GM18508 (cell line): Measurements from ENCODE around the gene ACSS1.

Source experiments
- ATAC-seq: cut with Tn5 transposase; IDR thresholded peaks from one replicate; pipeline ENCODE4 v1.9.1; 2021; ENCODE audit warnings: moderate number of reproducible peaks; ENCODE audit not compliant: insufficient read depth, unreplicated experiment

Gene ACSS1

DNA sequence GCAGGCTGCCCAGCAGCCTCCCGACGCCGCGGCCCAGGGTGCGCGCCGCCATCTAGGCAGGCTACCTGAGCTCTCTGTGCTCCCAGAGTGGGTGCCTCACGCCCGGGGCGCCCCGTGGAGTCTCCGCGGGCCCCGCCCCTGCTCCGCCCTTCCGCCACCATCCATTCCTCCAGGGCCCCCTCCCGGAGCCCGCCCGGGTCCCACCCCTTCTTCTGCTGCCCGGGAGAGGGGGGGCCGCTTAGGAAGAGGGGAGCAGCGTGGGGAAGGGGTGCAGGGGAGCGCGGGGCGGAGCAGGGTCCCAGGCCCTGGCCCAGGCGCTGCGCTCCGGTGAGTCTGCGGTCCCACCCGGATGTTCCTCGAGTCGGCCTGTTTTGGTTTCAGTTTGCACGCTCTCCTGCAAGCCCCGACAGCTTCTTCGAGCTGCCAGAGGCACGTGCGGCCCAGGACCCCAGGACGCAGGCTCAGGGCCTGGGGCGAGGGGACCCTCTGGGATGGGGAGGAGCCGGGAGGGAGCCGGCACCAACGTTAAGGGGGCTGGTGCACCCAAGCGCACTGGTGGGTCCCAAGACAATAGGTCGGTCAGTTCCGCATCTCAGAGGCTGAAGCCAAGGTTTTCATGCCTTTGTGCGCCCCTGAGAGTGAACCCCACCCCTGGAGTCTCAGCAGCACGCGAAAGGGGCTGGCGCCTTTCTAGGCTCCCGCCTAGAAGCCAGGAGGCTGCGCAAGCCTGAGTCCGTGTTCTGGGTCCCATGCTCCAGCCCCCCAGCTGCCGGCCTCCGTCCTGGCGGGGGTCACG lies at the start of gene ACSS1:
TSS of gene ACSS1 (minus strand) at position 89 of the 796 bp plus-strand sequence. CDS start at position 52, 37 bp downstream.
- ATAC-seq: peak; percentile 39

DNA sequence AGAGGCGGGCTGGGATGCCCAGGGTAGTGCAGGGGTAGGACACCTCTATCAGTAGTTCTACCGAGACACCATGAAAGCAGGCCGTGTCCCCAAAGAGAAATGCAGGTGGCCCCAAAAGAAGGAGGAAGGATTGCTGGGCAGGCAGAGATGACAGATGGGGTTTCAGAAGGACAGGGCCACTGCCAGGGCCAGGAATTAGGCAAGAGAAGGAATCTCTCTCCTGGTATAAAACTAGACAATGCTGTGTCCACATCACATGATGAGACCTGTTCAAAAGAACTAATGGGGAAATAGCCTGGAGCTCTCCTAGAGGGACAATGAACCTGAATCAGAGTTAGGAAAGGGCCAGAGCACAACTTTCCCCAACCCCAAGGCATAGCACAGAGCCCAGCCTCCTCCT lies 45.6 kb upstream of the ACSS1 start:
- ATAC-seq: no peak

DNA sequence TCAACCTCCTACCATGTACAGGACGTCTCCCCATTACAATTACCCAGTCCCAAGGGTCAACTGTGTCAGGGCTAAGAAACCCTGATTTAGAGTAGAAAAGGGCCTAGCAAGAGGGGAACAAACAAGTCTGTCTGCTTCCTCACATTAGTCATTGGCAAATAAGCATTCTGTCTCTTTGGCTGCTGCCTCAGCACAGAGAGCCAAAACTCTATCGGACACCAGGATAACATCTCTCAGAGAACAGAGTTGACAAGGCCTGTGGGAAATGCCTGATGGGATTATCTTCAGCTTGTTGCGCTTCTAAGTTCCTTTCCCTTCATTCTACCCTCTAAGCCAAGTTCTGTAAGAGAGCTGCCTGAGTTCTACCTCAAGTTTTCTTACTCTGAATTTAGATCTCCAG lies 43.0 kb upstream of the ACSS1 start:
- no peak for ATAC-seq

DNA sequence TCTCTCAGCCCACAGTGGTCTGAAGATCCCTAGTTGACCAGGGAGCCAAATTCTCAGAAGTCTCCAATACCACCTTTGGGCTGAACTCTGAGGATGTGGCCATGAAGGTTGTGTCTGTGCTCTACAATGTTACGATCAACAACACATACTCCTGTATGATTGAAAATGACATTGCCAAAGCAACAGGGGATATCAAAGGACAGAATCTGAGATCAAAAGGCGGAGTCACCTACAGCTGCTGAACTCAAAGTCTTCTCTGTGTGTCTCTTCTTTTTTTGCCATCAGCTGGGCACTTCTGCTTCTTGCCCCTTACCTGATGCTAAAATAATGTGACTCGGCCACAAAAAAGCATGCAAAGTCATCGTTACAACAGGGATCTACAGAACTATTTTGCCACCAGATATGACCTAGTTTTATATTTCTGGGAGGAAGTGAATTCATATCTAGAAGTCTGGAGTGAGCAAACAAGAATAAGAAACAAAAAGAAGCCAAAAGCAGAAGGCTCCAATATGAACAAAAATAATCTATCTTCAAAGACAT lies 41.7 kb upstream of the ACSS1 start:
- ATAC-seq: no peak

DNA sequence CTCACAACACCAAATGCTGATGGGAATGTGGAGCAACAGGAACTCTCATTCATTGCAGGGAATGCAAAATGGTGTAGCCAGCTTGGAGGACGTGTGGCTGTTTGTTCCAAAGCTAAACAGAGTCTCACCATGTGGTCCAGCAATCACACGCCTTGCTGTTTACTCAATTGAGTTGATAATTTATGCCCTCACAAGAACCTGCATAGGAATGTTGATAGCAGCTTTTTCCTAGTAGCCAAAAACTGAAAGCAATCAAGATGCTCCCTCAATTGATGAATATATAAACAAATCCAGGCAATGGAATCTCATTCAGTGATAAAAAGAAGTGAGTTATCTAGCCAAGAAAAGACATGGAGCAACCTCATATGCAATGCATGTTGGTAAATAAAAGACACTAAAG lies 39.6 kb upstream of the ACSS1 start:
- ATAC-seq: no peak

DNA sequence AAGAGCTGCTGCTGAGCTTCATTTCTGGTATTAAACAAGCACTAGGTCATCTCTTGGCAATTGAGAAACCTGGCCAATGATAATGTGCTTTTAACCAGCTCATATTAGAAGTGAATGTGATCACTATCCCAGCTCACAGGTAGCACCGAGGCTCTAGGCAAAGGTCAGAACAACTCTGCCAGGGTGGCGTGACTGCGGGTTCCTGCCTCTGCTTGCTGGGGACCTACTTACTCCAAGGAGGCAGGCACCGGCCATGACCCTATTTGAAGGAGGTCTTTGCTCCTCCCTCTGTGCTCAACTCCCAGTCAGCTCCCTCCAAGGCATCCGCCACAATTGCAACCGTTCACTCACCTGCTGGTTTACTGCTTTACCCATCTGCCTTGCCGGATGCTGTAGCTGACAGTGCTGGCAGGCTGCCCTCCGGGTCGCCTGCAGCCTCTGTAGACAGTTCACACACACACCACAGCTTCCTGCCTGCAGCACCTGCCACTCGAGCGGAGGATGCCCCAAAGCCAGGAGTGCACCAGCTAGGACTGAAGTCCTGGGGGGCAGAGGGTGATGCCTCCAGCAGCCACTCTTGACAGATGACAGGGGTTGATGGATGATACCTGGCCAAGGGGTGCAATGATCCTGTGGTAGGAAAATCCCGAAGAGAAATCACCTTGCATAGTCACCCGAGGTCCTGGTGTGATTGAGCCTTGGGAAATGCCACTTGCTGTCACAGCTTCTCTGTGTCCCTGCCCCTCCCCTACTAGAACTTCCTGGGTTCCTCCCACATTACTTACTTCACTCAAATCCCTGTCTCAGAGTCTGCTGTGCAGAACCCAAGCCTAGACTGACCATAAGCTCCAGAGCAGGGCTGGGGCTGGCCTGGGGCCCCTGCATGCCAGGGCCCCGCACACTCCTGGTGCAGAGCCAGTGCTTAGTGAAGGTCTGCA lies 32.8 kb upstream of the ACSS1 start:
- ATAC-seq: no peak

DNA sequence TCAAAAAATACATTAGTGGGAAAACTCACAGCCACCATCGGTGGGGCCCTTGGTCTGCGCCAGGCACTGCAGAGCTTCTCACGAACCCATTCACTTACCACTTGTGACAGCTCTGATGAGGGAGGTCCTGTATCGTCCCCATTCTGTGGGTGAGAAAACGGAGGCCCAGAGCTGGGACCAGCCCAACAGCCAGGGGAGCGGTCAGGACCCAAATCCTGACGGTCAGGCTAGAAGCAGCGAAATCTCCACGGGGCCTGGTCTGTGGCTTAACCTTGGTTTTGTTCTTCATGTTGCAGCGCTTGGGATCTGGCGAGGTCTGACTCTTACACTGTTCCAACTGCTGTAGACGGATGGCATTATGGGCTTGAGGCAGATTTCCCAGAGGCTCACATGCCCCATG lies 31.7 kb upstream of the ACSS1 start:
- ATAC-seq: no peak

DNA sequence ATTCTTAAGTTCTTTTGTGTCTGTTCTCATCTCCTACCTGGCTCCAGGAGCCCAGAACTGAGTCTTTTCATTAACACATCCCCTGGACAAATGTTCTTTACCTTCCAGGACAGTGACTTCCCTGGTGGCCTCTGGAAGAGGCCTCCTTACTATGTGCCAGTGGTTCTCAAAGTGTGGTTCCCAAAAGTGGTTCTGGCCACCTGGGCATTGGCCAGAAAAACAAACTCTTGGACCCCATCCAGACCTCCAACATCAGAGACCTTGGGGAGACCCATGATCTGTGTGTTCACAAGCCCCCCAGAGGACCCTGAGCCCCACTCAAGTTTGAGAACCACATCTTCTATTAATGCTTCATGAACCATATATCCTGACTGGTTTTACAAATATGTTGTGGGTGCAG lies 31.2 kb upstream of the ACSS1 start:
- no peak for ATAC-seq

DNA sequence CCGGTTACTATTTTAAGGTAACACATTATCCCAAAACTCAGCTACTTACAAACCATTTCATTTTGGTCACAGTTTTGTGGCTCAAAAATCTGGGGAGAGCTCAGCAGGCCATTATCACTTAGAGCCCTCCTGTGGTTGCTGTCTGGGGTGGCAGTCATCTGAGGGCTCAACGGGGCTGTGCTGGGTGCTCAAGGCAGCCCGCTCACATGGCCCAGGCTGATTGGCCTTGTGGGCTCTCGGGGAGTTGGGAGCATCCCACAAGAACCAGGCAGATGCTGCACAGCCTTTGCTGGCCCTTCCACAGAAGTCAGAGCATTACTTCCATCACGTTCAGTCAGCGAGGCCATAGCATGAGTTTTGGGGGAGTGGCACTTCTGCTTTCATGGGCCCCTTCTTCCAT lies 30.3 kb upstream of the ACSS1 start:
- ATAC-seq: no peak

DNA sequence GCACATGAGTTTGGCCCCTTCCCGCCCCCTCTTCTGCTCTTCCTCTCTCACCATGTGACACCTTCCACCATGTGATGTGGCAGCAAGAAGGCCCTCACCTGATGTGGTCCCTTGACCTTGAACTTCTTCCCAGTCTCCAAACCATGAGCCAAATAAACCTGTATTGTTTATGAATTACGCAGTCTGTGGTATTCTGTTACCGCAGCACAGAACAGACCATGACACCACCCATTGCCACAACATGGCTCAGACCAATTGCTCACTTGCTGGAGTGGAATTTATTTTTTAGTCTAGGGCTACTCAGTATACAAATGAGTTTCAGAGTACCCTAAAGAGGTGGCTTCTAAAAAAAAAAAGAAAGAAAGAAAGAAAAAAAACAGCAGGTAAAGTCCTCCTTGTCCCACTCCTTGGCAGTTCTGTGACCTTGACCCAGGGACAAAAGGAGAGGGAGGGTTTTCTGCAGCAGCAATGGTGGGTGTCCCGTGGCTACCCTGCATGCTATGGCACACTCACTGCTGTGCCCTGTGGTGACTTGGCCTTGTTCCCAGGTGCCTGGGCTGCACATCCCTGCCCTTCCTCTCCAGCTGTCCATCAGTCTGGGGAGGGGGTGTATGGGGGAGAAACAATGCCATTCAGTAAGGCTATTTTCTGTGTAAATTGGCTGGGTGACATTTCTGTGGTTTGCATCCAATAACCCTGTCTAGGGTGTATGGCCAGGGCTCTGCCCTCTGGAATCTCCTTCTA lies 29.4 kb upstream of the ACSS1 start:
- no peak for ATAC-seq

DNA sequence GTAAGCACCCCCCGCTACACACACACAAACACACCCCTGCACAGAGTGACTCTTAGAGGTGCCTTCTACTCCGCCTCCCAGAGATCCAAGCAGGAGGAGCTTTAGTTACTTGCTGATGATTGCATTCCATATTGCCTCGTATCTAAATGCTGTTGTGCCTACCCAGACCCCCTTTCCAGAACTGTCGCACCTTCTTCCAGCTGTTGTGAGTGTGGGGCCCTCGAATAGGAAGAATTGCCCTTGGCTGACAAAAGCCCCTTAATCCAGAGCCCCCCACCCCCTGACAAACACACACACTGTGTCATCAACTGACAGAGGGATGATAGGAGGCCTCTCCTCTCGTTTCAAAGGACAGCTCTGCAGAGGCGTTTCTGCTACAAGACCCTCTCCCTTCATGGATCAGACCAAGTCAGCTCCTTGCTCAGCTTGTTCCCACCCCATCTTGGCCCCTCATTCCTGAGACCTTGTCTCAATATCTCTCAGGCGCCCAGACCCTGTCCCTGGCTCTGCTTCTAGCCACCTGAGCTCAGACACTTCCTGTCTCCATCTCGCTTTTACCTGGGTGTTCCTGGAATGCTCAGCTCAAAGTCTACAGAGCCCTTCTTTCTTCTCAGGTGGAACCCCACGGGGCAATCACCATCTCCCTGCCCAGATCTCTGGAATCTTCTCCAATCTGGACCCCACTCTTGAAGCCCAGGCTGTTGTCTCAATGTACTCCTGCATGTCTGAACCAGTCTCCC lies 28.0 kb upstream of the ACSS1 start:
- no peak for ATAC-seq

DNA sequence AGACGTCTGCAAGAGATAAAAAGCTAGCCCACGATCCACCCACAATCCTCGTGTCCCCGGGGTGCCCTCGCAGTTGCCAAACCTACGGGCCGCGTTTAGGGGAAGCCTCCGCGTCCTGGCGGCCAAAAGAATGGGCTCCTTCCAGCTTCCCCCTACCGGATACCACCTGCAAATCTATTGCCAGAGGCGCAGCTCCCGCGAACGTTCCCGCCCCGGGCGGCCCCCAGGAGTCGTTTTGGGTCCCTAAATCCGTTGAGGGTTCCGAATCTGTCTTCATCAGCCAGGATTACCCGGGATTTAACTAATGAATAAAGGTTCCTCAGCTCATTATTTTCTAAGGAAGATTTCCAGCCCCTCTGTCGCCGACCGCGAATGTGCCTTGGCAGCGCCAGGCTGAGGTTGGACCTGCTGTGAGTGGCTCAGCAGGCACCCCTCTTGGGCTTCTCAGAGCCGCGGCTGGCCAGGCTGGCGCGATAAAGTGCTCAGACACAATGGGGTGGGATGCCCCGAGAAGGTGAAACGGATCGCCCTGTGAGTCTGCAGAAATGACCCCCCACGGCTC lies 26.8 kb upstream of the ACSS1 start:
- no peak for ATAC-seq

DNA sequence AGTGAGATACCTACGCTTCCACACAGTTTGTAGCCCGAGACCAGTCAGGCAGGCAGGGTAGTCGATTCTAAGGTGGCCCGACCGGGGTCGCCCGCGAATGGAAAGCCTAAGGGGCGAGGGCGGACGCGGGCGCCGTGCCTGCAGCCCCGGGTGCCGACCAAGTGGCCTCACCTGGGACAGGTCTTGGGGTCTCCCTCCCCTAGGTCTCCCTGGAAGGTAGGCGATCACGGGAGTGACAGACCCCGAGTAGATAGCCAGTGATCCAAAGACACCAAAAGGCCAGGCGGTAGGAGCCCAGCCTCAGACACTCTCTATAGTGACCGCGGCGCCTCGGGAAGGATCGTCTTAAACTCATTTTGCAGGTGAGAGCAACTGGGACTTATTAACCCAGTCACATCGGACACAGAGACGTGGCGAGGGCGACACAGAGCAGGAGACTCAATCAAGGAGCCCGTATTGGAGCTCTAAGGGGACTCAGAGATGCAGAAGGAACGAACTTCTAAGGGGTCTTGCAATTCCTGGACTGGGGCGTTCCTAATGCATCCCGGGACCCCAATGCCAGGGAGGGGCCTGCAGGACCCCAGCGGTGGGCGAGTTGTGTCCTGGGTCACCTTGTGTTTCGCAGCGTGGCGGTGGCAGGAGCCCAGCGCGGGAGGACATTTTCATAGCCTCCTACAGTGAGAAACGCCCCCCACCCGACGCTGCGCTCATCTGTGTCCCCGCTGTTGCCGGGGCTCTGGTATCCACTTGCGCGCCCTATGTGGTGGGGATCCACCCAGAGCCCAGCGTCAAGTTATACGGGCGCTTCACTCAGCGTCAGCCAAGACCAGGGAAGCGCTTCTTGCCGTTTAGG lies 26.1 kb upstream of the ACSS1 start:
- no peak for ATAC-seq

DNA sequence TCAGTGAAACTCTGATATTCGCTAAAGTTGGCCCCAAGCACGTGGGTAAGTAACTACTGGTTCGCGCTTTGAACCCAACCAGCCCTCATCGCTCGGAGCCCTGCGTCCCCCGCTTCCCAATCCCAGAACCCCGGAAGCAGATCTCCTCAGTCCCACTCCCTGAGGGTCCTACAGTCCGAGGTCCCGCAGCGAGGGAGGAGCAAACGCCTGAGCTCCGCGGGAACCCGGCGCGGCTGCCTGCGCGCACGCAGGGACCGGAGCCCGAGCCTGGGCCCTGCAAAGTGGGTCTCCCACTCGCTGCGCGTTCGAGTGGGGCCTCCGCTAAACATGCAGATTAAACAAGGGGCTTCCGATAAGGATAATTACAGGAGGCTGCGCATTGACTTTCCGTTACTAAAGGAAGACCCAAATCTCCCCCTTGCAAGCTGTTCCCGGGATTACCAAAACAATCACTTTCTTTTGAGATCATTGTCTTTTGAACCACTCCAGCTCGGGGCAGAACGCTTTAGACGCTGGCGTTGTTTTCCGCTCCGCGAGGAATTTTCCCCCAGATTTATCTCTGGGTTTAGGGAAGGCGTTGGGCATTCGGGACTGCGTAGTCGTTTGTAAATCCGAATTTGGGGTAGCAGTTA lies 25.3 kb upstream of the ACSS1 start:
- no peak for ATAC-seq

DNA sequence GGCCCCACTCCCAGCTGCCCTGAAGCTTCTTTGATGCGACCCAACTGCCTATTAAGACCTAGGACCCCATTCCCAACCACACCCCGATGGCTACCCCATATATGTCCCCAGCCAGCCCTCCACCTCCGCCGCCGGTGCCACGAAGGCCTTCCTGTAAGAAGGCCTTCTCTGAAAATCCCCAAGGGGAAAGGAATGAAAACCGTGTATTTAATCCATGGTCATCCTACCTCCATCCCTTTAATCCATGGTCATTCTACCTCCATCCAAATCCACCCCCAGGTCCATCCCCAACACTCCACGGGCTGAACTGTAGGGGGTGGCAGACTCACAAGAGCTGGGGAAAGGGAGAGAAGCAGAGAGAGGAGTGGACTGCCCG lies 24.5 kb upstream of the ACSS1 start:
- ATAC-seq: no peak

DNA sequence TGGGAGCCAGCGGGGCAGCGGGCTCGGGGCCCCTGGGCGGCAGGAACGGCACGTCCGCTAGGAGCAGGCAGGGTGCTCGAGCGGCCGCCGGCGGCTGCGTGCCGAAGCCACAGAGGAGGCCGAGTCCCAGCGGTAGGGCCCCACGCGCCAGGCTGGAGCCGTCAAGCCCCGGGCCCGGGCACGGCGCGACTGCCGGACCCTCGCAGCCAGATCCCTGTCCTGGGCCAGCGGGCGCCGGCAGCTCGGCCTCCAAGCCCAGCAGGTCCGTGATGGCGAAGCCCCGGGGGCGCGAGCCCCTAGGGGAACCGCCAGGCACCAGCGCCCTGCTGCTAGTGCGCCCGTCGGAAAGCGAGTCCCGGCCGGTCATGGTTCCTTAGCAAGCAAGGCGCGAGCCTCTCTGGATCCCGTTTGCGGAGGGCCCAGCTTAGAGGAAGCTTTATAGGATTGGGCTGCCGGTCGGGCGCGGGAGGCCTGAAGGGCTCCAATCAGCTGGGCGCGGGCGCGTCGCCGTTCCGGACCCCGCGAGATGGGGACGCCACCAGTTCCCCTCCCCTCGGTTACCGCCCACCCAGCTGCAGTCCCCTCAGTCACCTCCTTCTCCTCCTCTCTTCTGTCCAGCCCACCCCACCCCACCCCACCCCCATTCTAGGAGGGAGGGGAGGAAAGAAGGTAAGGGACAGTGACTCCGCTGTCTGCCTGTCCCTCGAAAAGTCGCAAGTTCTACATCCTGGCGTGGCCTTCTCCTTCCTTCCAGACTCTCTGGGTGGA lies 24.0 kb upstream of the ACSS1 start, which contains the start of gene VSX1:
TSS of gene VSX1 (minus strand) at position 412 of the 768 bp plus-strand sequence. CDS start at position 367, 45 bp downstream.
- ATAC-seq: no peak

DNA sequence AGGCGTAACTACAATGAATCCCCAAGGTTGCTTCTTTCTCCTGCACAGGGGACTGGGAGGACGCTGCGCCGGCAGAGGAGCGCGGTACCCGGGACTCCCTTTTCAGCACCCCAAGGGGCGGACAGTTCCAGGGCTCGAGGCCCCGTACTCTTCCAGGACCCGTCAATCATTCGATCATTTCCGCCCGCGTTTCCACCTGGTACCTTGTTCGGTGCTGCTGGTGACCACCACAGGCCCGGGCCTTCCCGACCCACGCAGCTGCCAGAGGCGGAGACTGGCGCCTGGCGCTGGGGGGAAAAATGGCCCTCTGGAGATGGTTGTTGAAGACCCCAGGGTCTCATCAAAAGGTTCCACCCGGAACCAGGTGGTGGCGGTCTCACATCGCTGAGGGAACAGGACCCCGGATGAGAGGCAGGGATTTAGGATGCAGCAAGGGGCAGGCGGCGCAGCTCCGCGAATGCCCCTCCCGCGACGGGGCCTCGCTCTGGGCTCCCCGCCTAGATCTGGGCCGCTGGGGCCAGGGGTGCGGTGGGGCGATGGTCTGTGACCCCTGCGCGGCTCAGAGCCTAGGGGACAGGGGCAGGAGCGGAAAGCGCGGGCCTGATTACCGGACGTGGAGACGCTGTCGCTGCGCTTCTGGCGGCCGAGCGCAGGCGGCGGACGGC lies 23.3 kb upstream of the ACSS1 start:
- ATAC-seq: no peak
